ENCODE results near the gene TMEM263. TPM values are rescaled to one million over a fixed set of nuclear protein-coding genes. Genes with fewer than 3 reads are reported as not detected.
A peak's percentile ranks its signal among the peaks of the same experiment; 100 is the strongest.

TMEM263 gene
- total and polyA plus RNA-seq, 2 of the 13 experiments (the other 11 are each of a cell fraction or from before 2014, with no cell fraction given), result 25.9 to 58.6 TPM

GRCh38 chr12:106955377-106956047 is at the start of gene TMEM263 (continued):
- TF ChIP-seq SP140L (CRISPR knock-in tag; IDR thresholded peaks at IDR 0.05; ENCODE audit: borderline replicate concordance) (no peak), SP2 (CRISPR knock-in tag; IDR thresholded peaks at IDR 0.05) (peak; percentile 65), PHF8 (CRISPR knock-in tag; IDR thresholded peaks at IDR 0.05) (peak; percentile 83), PCBP1 (IDR thresholded peaks at IDR 0.05; ENCODE audit: borderline replicate concordance, low read depth, low read length) (no peak), ZKSCAN8 (CRISPR knock-in tag; IDR thresholded peaks at IDR 0.05; ENCODE audit: borderline replicate concordance) (0 out of 2 replicates have a peak, but pooled peaks have one; percentile 25), ZNF510 (CRISPR knock-in tag; IDR thresholded peaks at IDR 0.05; ENCODE audit: low read depth) (no peak), IRX3 (CRISPR knock-in tag; IDR thresholded peaks at IDR 0.05; ENCODE audit: borderline replicate concordance, low read depth) (peak; percentile 62; the same call in 1 of the 2 replicates), MXI1 (IDR thresholded peaks at IDR 0.05; ENCODE audit: borderline replicate concordance, low read depth, low read length) (peak; percentile 13; the same call in 1 of the 3 replicates), ZNF841 (CRISPR knock-in tag; IDR thresholded peaks at IDR 0.05; ENCODE audit: borderline replicate concordance) (no peak; the same call in 1 of the 2 replicates), RBM22 (optimal IDR thresholded peaks at IDR 0.05; ENCODE audit: low read length) (no peak), SMAD1 (CRISPR knock-in tag; IDR thresholded peaks at IDR 0.05; ENCODE audit: borderline replicate concordance, low read depth) (peak; percentile 60; the same call in 1 of the 2 replicates), NBN (conservative IDR thresholded peaks at IDR 0.05) (no peak), ZNF30 (CRISPR knock-in tag; IDR thresholded peaks at IDR 0.05) (peak; percentile 89), ZSCAN25 (CRISPR knock-in tag; IDR thresholded peaks at IDR 0.05) (no peak), HCFC1 (IDR thresholded peaks at IDR 0.05; ENCODE audit: low read depth, low read length) (no peak), ZBED4 (CRISPR knock-in tag; IDR thresholded peaks at IDR 0.05; ENCODE audit: borderline replicate concordance) (no peak; the same call in 1 of the 2 replicates), SALL1 (CRISPR knock-in tag; IDR thresholded peaks at IDR 0.05) (peak; percentile 70), ZNF280B (CRISPR knock-in tag; IDR thresholded peaks at IDR 0.05; ENCODE audit: borderline replicate concordance) (peak; percentile 66), U2AF1 (optimal IDR thresholded peaks at IDR 0.05; ENCODE audit: low read depth, low read length) (no peak), KAT7 (CRISPR knock-in tag; IDR thresholded peaks at IDR 0.05; ENCODE audit: borderline replicate concordance) (peak; percentile 55; the same call in 1 of the 2 replicates), BORCS8-MEF2B (CRISPR knock-in tag; IDR thresholded peaks at IDR 0.05) (peak; percentile 79)
